H1 (cell line): Measurements from ENCODE around the gene TLR9. TPM values are rescaled to one million over a fixed set of nuclear protein-coding genes. Genes with fewer than 3 reads are reported as not detected.

ENCODE experiments used
- CTCF ChIA-PET: fragments of 300-600 bp; sonication (Branson Sonifier 250); formaldehyde crosslinking; loops from one replicate; lab custom pipeline; 2021; ENCODE audit not compliant: partially characterized antibody; lab: Charles Lee
- POLR2A ChIA-PET: fragments of 300-600 bp; sonication (Branson Sonifier 250); formaldehyde crosslinking; loops from one replicate; lab custom pipeline; 2021; ENCODE audit warnings: inconsistent platforms; ENCODE audit not compliant: partially characterized antibody; lab: Charles Lee
- DNase-seq, 2 experiments: peaks; one replicate each; pipeline versions ENCODE4 v3.0.0 to v3.0.0-alpha.2; 2010 to 2022; ENCODE audit warnings: low spot score in 2 of 2, low read depth in 1 of 2, mixed read lengths in 1 of 2
- FAIRE-seq: peaks from 2 replicates; lab custom pipeline; 2011; peaks lifted over from hg19 to GRCh38; lab: Jason Lieb, UNC
- H2AFZ ChIP-seq: 2 replicates; pipeline ENCODE4 v1.8.1; 2012; ENCODE audit warnings: low read length, inconsistent platforms
- H2AK5ac ChIP-seq: 2 replicates; pipeline ENCODE4 v1.6.1; 2013; ENCODE audit warnings: low read depth, low read length
- H2BK120ac ChIP-seq: replicated peaks from 2 replicates; pipeline ENCODE3; 2013; ENCODE audit warnings: low read depth, low read length, inconsistent platforms
- H2BK12ac ChIP-seq: 2 replicates; pipeline ENCODE4 v1.6.1; 2013; ENCODE audit warnings: low read depth, low read length
- H2BK15ac ChIP-seq: 2 replicates; pipeline ENCODE4 v1.6.1; 2013; ENCODE audit warnings: low read length
- H2BK20ac ChIP-seq: 2 replicates; pipeline ENCODE4 v1.6.1; 2013; ENCODE audit warnings: low read length
- H2BK5ac ChIP-seq: 2 replicates; pipeline ENCODE4 v1.6.1; 2013; ENCODE audit warnings: low read depth, low read length
- H3K14ac ChIP-seq: 2 replicates; pipeline ENCODE4 v1.6.1; 2013; ENCODE audit warnings: inconsistent platforms; ENCODE audit not compliant: insufficient read length
- H3K18ac ChIP-seq: 2 replicates; pipeline ENCODE4 v1.6.1; 2013; ENCODE audit warnings: low read length; ENCODE audit errors: extremely low read depth
- H3K23ac ChIP-seq: 2 replicates; pipeline ENCODE4 v1.6.1; 2013; ENCODE audit warnings: inconsistent platforms; ENCODE audit not compliant: insufficient read length
- H3K23me2 ChIP-seq: 2 replicates; pipeline ENCODE4 v1.6.1; 2013; ENCODE audit warnings: low read depth, low read length
- H3K27ac ChIP-seq: 2 replicates; pipeline ENCODE4 v1.6.1; 2011; ENCODE audit warnings: low read depth, low read length, inconsistent platforms
- H3K27me3 ChIP-seq, 4 experiments: replicated peaks in 1 of 4; 1 replicate in 1 of 4; 2 replicates in 3 of 4; pipeline versions ENCODE4 v1.6.1 to v1.8.1; 2011 to 2013; ENCODE audit warnings: low read length in 3 of 4, mild to moderate bottlenecking in 3 of 4, inconsistent platforms in 2 of 4, mixed read lengths in 2 of 4, moderate library complexity in 1 of 4; ENCODE audit not compliant: control insufficient read depth in 3 of 4, insufficient read depth in 3 of 4; ENCODE audit errors: extremely low read depth in 1 of 4
- H3K36me3 ChIP-seq, 4 experiments: 2 replicates each; pipeline versions ENCODE4 v1.6.1 to v1.8.1; 2011 to 2013; ENCODE audit warnings: mild to moderate bottlenecking in 4 of 4, low read length in 3 of 4, moderate library complexity in 2 of 4, control low read depth in 1 of 4, inconsistent platforms in 1 of 4; ENCODE audit not compliant: insufficient read depth in 4 of 4, control insufficient read depth in 2 of 4
- H3K4ac ChIP-seq: replicated peaks from 2 replicates; pipeline ENCODE3; 2013; ENCODE audit warnings: low read length, low read depth, mixed read lengths, inconsistent platforms; ENCODE audit not compliant: insufficient read length
- H3K4me1 ChIP-seq, 4 experiments: replicated peaks in 1 of 4; 1 replicate in 1 of 4; 2 replicates in 3 of 4; pipeline versions ENCODE4 v1.6.1 to v1.8.1; 2011 to 2013; ENCODE audit warnings: low read length in 3 of 4, inconsistent platforms in 2 of 4, mixed read lengths in 1 of 4; ENCODE audit not compliant: insufficient read depth in 4 of 4, control insufficient read depth in 3 of 4
- H3K4me2 ChIP-seq, 2 experiments: 2 replicates each; pipeline versions ENCODE4 v1.6.1 to v1.8.1; 2011 to 2013; ENCODE audit warnings: low read depth in 2 of 2, low read length in 2 of 2, control low read depth in 1 of 2, inconsistent platforms in 1 of 2, mild to moderate bottlenecking in 1 of 2; ENCODE audit not compliant: insufficient read depth in 1 of 2
- H3K4me3 ChIP-seq, 4 experiments: fragments of 200-600, 300-600 bp in 1 of 4; sonication (generic), shearing (Covaris generic), sonication (Bioruptor Twin) in 1 of 4; 2 replicates each; pipeline versions ENCODE4 v1.5.1 to v1.8.1; 2011 to 2016; ENCODE audit warnings: low read length in 4 of 4, low read depth in 3 of 4, control low read depth in 2 of 4, inconsistent platforms in 2 of 4, mild to moderate bottlenecking in 2 of 4, mixed read lengths in 1 of 4, moderate library complexity in 1 of 4; ENCODE audit not compliant: insufficient read depth in 2 of 4; ENCODE audit errors: extremely low read depth in 1 of 4
- H3K56ac ChIP-seq: replicated peaks from 2 replicates; pipeline ENCODE3; 2013; ENCODE audit warnings: low read depth, mild to moderate bottlenecking, mixed read lengths, low read length, inconsistent platforms; ENCODE audit not compliant: insufficient read length
- H3K79me1 ChIP-seq: 2 replicates; pipeline ENCODE4 v1.6.1; 2013; ENCODE audit warnings: low read depth, low read length, control low read depth
- H3K79me2 ChIP-seq, 2 experiments: 2 replicates each; pipeline versions ENCODE4 v1.6.1 to v1.8.1; 2012 to 2013; ENCODE audit warnings: low read length in 2 of 2, mild to moderate bottlenecking in 2 of 2, inconsistent platforms in 1 of 2; ENCODE audit not compliant: insufficient read depth in 2 of 2, control insufficient read depth in 1 of 2
- H3K9ac ChIP-seq, 4 experiments: replicated peaks in 1 of 4; 1 replicate in 1 of 4; 2 replicates in 3 of 4; pipeline versions ENCODE4 v1.6.1 to v1.8.1; 2011 to 2013; ENCODE audit warnings: low read depth in 3 of 4, low read length in 3 of 4, control low read depth in 2 of 4, mild to moderate bottlenecking in 2 of 4, moderate library complexity in 2 of 4, inconsistent platforms in 1 of 4; ENCODE audit errors: extremely low read depth in 1 of 4
- H3K9me3 ChIP-seq, 2 experiments: 2 replicates each; pipeline versions ENCODE4 v1.6.1 to v1.8.1; 2012 to 2013; ENCODE audit warnings: mild to moderate bottlenecking in 2 of 2, moderate library complexity in 2 of 2, control low read depth in 1 of 2, inconsistent platforms in 1 of 2, low read depth in 1 of 2, low read length in 1 of 2, mixed read lengths in 1 of 2; ENCODE audit not compliant: insufficient read depth in 2 of 2
- H4K20me1 ChIP-seq, 2 experiments: replicated peaks in 1 of 2; 2 replicates each; pipeline versions ENCODE3 to v1.8.1; 2011 to 2013; ENCODE audit warnings: inconsistent platforms in 2 of 2, low read length in 2 of 2, mild to moderate bottlenecking in 1 of 2; ENCODE audit not compliant: insufficient read depth in 2 of 2, control insufficient read depth in 1 of 2
- H4K5ac ChIP-seq: 2 replicates; pipeline ENCODE4 v1.6.1; 2013; ENCODE audit warnings: low read length, low read depth, mixed read lengths, inconsistent platforms; ENCODE audit not compliant: insufficient read length
- H4K8ac ChIP-seq: 2 replicates; pipeline ENCODE4 v1.8.0; 2013; ENCODE audit warnings: mild to moderate bottlenecking, moderate library complexity, low read length, inconsistent platforms; ENCODE audit not compliant: insufficient read depth; ENCODE audit errors: extremely low read depth
- H4K91ac ChIP-seq: replicated peaks from 2 replicates; pipeline ENCODE3; 2013; ENCODE audit warnings: low read length, mixed read lengths, inconsistent platforms; ENCODE audit not compliant: insufficient read length
- JUN ChIP-seq: IDR thresholded peaks from 2 replicates; pipeline ENCODE4 v1.6.1; 2011; ENCODE audit warnings: low read depth, mild to moderate bottlenecking, improper control_type of control experiment, low read length
- KDM4A ChIP-seq: IDR thresholded peaks from one replicate; pipeline ENCODE4 v1.7.1; 2012; ENCODE audit warnings: low read depth, mild to moderate bottlenecking, moderate library complexity, low read length, inconsistent platforms; ENCODE audit not compliant: severe bottlenecking
- KDM5A ChIP-seq: fragments of 200-600 bp; IDR thresholded peaks from 2 replicates; pipeline ENCODE4 v1.7.1; 2012; ENCODE audit warnings: mild to moderate bottlenecking, low read length, inconsistent platforms, mixed read lengths
- TAF1 ChIP-seq: IDR thresholded peaks from 2 replicates; pipeline ENCODE4 v1.6.1; 2011; ENCODE audit warnings: mild to moderate bottlenecking, low read depth, low read length
- whole genome bisulfite sequencing, 2 experiments: shearing (Covaris generic) in 1 of 2; methylation state at CpG; one replicate each; pipeline versions ENCODE4 v1.1.6 to v1.1.7; 2013 to 2015; ENCODE audit warnings: low lambda C conversion rate in 2 of 2, mixed read lengths in 2 of 2, inconsistent platforms in 1 of 2, low coverage in 1 of 2, missing lambda C conversion rate in 1 of 2; ENCODE audit not compliant: insufficient replicate concordance in 2 of 2, insufficient coverage in 1 of 2, insufficient read length in 1 of 2; ENCODE audit errors: extremely low coverage in 1 of 2, missing lambda C conversion rate in 1 of 2; 5-methylcytosine and 5-hydroxymethylcytosine counted together
- polyA plus RNA-seq, 7 experiments: library from polyadenylated mRNA; depleted of rRNA in 3 of 7; stranded (reverse) in 5 of 7; unstranded in 2 of 7; fragments of >200 nt in 5 of 7; fragments of 200-250 nt in 2 of 7; gene quantifications; 1 replicate in 5 of 7; 2 replicates in 1 of 7; 4 replicates in 1 of 7; pipeline versions ENCODE4 v1.2.1 to v1.2.3, GENCODE V29; 2011 to 2013; ENCODE audit warnings: missing spikeins in 2 of 7, mixed read lengths in 2 of 7
- total RNA-seq: library from RNA; stranded (reverse); fragmentation: NEBNext Ultra II Directional; extraction: Animal tissue kit (Norgen Biotek cat#: 25700); gene quantifications from 2 replicates; pipeline ENCODE4 v1.2.1, GENCODE V29; 2021
- TF ChIP-seq, protein P1 (sequence below): IDR thresholded peaks from 2 replicates; pipeline ENCODE4 v1.6.1; 2012; ENCODE audit warnings: inconsistent platforms
- TF ChIP-seq, protein P2 (sequence below), 3 experiments: IDR thresholded peaks; 1 replicate in 2 of 3; 2 replicates in 1 of 3; pipeline versions ENCODE4 v1.5.1 to v1.6.1; 2011; ENCODE audit warnings: low read length in 3 of 3, mild to moderate bottlenecking in 3 of 3, inconsistent platforms in 2 of 3, low read depth in 1 of 3, moderate library complexity in 1 of 3; ENCODE audit not compliant: insufficient read depth in 1 of 3; ENCODE audit errors: control extremely low read depth in 1 of 3

Gene TLR9
- total and polyA plus RNA-seq, 2 of the 8 experiments (the other 6 are each of a cell fraction or from before 2014, with no cell fraction given), result 0.05 TPM; not detected in 1

GRCh38 chr3:52230461-52230860, 5.0 kb upstream of the TLR9 start:
- H4K5ac ChIP-seq, result no peak overlapping the region
- H3K14ac ChIP-seq, result no peak overlapping the region
- CTCF ChIA-PET, result interaction anchor here (0.6 to 14.4 kb wide), 26 partner anchors 13 to 611 kb away, joined by 3 to 336 read pairs (median 6); partner anchors contain the start of genes PPM1M, TLR9 and WDR82
- FAIRE-seq (no peak), DNase-seq (no peak)
- no peak overlapping the region for H2BK20ac ChIP-seq
- no peak overlapping the region for H2AFZ ChIP-seq
- peaks cover 5 to 17% (median 11%) of the 10 kb centered on the region in 4 experiments; a peak in 5 of 8 replicates for H3K36me3 ChIP-seq
- no peak overlapping the region for H2AK5ac ChIP-seq
- H3K56ac ChIP-seq, result no peak overlapping the region
- H3K79me1 ChIP-seq, result peaks cover 4% of the 10 kb centered on the region
- no peak overlapping the region for H3K9ac ChIP-seq
- H3K79me2 ChIP-seq, result peaks cover 0 to 2% of the 10 kb centered on the region in 2 experiments; a peak in 1 of 4 replicates
- POLR2A ChIA-PET, result no interaction called here
- no peak overlapping the region for H3K27ac ChIP-seq
- no peak overlapping the region for H3K18ac ChIP-seq
- H2BK12ac ChIP-seq, result no peak overlapping the region
- no peaks in the 10 kb centered on the region for H3K27me3 ChIP-seq
- no peak overlapping the region for H3K4me2 ChIP-seq
- H2BK15ac ChIP-seq, result no peak overlapping the region
- no peak overlapping the region for H3K23ac ChIP-seq
- no peak overlapping the region for H3K4ac ChIP-seq
- no peak overlapping the region for H4K8ac ChIP-seq
- no peak overlapping the region for H3K4me3 ChIP-seq
- no peaks in the 10 kb centered on the region for H3K9me3 ChIP-seq
- H4K91ac ChIP-seq, result no peak overlapping the region
- H3K4me1 ChIP-seq, result peaks cover 0 to 5% (median 3%) of the 10 kb centered on the region in 4 experiments; a peak in 5 of 7 replicates
- TF ChIP-seq, protein P1, sequence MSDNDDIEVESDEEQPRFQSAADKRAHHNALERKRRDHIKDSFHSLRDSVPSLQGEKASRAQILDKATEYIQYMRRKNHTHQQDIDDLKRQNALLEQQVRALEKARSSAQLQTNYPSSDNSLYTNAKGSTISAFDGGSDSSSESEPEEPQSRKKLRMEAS, result no peak
- no peak for TF ChIP-seq TAF1
- TF ChIP-seq KDM5A, result no peak
- TF ChIP-seq, protein P2, sequence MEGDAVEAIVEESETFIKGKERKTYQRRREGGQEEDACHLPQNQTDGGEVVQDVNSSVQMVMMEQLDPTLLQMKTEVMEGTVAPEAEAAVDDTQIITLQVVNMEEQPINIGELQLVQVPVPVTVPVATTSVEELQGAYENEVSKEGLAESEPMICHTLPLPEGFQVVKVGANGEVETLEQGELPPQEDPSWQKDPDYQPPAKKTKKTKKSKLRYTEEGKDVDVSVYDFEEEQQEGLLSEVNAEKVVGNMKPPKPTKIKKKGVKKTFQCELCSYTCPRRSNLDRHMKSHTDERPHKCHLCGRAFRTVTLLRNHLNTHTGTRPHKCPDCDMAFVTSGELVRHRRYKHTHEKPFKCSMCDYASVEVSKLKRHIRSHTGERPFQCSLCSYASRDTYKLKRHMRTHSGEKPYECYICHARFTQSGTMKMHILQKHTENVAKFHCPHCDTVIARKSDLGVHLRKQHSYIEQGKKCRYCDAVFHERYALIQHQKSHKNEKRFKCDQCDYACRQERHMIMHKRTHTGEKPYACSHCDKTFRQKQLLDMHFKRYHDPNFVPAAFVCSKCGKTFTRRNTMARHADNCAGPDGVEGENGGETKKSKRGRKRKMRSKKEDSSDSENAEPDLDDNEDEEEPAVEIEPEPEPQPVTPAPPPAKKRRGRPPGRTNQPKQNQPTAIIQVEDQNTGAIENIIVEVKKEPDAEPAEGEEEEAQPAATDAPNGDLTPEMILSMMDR (IDR thresholded peaks at IDR 0.05; ENCODE audit: control extremely low read depth in 1 of 3, insufficient read depth in 1 of 3, low read depth in 1 of 3, low read length in 3 of 3), result no peak
- TF ChIP-seq JUN, result no peak
- no peak for TF ChIP-seq KDM4A
- H2BK5ac ChIP-seq, result no peak overlapping the region
- no peak overlapping the region for H2BK120ac ChIP-seq
- 90% methylated on average over 5 of the region's 6 CpGs; no CpG with 5 or more reads in 1 of the 2 experiments for WGBS, 2 experiments
- H3K23me2 ChIP-seq, result no peaks in the 10 kb centered on the region
- H4K20me1 ChIP-seq, result peaks cover 10 to 12% of the 10 kb centered on the region in 2 experiments
